ENCODE results near the gene SLC2A11. TPM values are rescaled to one million over a fixed set of nuclear protein-coding genes. Genes with fewer than 3 reads are reported as not detected.

SLC2A11 gene
- total RNA-seq, 1 donor = 15.1 TPM

DNA sequence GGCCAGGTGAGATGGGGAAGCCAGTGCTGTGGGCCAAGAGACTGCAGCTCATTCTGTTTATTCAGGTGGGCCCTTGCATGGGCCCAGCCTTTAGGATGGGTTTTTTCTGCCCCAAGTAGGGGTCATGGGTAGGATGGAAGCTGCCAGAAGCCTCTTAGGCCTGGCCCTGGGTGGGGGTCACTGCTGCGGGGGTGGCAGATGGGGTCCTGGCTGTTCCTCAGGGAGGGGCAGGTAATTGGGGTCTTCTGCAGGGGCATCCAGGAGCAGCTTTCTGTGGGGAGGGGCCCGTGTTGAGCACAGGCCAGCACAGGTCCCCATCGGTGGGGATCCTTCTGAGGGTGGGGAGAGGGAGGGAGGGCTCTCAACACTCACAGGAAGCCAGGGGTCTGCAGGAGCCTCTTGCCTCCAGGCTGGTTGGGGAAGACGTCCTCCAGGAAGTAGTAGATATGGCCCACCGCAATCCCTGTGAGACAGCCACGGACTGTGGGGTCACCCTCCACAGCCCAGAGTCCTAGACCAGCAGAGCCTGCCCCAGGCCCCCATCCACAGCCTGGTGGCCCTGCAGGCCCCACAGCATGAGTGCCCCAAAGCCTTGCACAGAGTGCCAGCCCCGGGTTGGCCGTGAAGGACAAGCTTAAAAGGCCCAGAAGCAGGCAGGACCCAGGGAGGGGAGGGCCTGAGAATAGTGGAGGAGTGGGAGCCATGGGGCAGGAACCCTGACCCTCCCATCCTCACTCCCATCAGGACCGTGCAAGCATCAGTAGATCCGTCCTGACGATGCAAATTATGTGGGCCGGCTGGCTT, 20.8 kb upstream of the SLC2A11 start:
- TF ChIP-seq, protein P1, sequence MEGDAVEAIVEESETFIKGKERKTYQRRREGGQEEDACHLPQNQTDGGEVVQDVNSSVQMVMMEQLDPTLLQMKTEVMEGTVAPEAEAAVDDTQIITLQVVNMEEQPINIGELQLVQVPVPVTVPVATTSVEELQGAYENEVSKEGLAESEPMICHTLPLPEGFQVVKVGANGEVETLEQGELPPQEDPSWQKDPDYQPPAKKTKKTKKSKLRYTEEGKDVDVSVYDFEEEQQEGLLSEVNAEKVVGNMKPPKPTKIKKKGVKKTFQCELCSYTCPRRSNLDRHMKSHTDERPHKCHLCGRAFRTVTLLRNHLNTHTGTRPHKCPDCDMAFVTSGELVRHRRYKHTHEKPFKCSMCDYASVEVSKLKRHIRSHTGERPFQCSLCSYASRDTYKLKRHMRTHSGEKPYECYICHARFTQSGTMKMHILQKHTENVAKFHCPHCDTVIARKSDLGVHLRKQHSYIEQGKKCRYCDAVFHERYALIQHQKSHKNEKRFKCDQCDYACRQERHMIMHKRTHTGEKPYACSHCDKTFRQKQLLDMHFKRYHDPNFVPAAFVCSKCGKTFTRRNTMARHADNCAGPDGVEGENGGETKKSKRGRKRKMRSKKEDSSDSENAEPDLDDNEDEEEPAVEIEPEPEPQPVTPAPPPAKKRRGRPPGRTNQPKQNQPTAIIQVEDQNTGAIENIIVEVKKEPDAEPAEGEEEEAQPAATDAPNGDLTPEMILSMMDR (IDR thresholded peaks at IDR 0.05; ENCODE audit: insufficient read depth, low read depth, low read length) = no peak
- no peak overlapping the region for H3K4me3 ChIP-seq (ENCODE audit: low read depth, low read length)

DNA sequence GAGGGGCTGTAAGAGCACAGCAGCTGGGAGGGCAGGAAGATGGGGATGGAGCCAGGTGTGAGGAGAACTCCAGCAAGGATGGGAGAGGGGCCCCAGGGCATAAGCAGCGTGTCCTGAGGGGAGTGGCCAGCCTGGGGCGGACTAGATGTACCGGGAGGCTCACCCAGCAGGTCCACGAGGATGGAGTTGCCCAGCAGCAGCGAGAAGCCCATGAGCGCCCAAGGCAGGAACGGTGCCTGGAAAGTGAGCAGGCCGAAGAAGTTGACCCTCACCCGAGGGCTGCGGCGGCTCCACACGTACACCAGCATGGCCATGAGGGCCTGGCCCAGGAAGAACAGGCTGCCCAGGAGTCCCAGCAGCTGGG, 20.2 kb upstream of the SLC2A11 start:
- no peak overlapping the region for H3K4me3 ChIP-seq (ENCODE audit: low read depth, low read length)
- no peak for DNase-seq (ENCODE audit: low read depth)
- TF ChIP-seq, protein P1 (IDR thresholded peaks at IDR 0.05; ENCODE audit: insufficient read depth, low read depth, low read length) = no peak

More for the DNA sequence above, 20.8 kb upstream of the SLC2A11 start:
- DNase-seq (ENCODE audit: low read depth) = no peak

DNA sequence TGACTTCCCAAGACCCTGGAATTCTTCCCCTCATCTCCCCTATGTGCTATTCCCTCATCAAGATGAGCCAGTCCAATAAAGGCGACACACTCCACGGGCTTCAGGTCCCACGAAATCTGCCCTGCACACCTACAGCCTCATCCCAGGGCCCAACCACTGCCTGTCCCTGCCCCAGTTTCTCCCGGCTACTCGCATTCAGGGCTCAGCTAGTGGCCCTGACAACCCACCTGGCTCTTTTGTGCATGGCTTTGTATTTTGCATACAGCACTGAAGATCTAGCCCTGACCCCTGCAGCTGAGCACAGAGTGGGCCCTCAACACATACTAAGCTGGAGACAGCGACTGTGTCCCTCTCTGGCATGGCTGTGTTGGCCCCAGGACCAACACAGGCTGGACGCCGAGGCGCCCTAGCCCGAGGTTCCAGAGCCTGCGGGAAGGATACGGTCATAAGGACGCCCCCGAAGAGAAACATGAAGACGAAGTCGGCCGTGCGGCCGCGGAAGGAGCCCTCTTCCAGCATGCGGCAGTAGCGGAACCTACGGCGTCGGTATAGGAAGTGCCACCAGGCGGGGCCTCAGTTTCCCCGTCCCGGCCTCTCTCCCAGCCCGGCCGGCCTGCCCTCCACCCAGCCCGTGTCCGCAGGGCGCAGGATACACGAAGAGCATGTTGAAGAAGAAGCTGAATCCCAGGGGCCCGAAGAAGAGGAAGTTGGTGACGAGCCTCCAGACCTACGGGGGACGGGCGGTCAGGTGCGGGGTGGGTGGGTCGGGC, 19.6 kb upstream of the SLC2A11 start:
- DNase-seq (ENCODE audit: low read depth) = no peak
- H3K4me3 ChIP-seq (ENCODE audit: low read depth, low read length) = peak overlapping the region; percentile 55
- TF ChIP-seq, protein P1 (IDR thresholded peaks at IDR 0.05; ENCODE audit: insufficient read depth, low read depth, low read length) = no peak

DNA sequence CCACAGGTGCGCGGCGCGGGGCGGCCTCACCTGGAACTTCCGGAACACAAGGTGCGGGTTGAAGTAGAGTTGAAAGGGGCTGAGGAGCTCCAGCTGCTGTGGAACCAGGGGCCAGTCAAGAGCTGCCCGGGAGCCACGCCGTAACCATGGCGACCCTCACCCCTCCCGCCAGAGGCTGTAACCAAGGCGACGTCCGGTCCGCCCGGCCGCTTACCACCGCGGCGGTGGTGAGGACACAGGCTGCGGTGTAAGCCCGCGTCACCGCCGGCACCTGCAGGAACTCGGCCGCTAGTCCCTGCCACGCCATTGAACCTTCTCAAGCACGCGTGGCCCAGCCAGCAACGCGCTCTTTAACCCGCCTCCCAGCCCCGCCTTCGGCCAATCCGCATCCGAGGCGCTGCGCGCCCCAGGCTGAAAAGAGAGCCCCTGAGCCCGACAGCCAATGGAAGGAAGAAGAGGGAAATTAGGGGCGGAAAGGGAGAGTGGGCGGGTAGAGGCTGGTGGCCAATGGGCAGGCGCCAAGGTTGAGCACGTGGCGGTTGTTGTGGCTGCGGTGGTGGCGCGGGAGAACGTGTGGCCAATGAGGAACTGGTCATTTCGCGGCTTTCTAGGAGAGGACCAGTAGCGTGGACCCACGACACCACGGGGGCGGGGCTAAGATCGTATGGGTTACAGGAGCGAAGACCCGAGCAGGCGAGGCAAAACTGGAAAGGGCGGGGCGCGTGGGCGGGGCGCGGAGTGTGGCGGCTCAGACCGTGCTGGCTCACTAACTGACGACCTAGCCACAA, 18.8 kb upstream of the SLC2A11 start, which contains the start of gene DERL3:
Gene DERL3 (minus strand): TSS at position 326 of the 788 bp plus-strand sequence. CDS start 19 bp downstream, at position 307.
- H3K4me3 ChIP-seq (ENCODE audit: low read depth, low read length) = peak within 1 kb of the TSS; percentile 55
- DNase-seq (ENCODE audit: low read depth) = peak; percentile 98
- TF ChIP-seq, protein P1 (IDR thresholded peaks at IDR 0.05; ENCODE audit: insufficient read depth, low read depth, low read length) = no peak

DNA sequence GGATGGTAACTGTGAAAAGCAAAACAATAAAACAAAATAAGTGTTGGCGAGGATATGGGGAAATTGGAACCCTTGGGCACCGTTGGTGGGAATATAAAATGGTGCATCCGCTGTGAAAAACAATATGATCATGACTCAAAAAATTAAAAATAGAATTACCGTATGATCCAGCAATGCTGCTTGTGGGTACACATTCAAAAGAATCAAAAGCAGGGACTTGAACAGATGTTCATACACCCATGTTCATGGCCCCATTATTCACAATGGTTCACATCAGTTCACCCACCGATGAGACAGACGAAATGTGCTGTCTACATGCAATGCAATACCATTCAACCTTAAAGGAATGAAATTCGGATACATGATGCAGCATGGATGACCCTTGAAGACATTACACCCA, 17.6 kb upstream of the SLC2A11 start:
- TF ChIP-seq, protein P1 (IDR thresholded peaks at IDR 0.05; ENCODE audit: insufficient read depth, low read depth, low read length) = no peak
- no peak for DNase-seq (ENCODE audit: low read depth)
- H3K4me3 ChIP-seq (ENCODE audit: low read depth, low read length) = no peak overlapping the region

DNA sequence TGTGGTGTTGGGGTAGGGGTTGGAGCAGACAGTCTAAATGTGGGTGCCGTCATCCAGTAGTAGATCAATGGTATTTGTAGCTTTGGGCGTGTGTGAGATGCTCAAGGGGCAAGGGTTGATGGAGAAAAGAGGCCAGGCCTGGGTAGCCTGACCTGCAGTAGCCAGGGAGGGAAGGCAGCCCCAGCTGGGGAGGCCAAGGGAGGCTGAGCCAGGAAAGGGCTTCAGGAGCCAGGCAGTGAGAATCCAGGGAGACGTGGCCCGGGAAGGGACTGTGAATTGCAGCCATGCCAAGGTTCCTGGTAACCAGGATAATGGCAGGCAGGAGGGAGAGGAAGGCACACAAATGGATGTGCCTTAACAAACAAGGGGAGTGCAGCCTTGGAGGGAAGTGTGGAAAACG, 16.4 kb upstream of the SLC2A11 start:
- no peak overlapping the region for H3K4me3 ChIP-seq (ENCODE audit: low read depth, low read length)
- TF ChIP-seq, protein P1 (IDR thresholded peaks at IDR 0.05; ENCODE audit: insufficient read depth, low read depth, low read length) = no peak
- DNase-seq (ENCODE audit: low read depth) = no peak
